Trophoblast cell (in vitro differentiated cells and primary cell): Measurements from ENCODE around the gene COPS9.

ENCODE experiments used
- DNase-seq, 2 donors: peaks; one replicate each; pipeline ENCODE4 v3.0.0-alpha.2; 2016
- H2AFZ ChIP-seq: 2 replicates; pipeline ENCODE4 v1.6.1; 2013; ENCODE audit warnings: low read length, moderate library complexity, mild to moderate bottlenecking; ENCODE audit not compliant: insufficient read depth, poor library complexity
- H2AK5ac ChIP-seq: 2 replicates; pipeline ENCODE4 v1.6.1; 2013; ENCODE audit warnings: mild to moderate bottlenecking, low read length
- H2BK120ac ChIP-seq: 2 replicates; pipeline ENCODE4 v1.6.1; 2013; ENCODE audit warnings: low read length, mild to moderate bottlenecking, moderate library complexity; ENCODE audit not compliant: insufficient read depth, poor library complexity
- H2BK12ac ChIP-seq: 2 replicates; pipeline ENCODE4 v1.6.1; 2013; ENCODE audit warnings: mild to moderate bottlenecking, low read length, moderate library complexity
- H2BK5ac ChIP-seq: 2 replicates; pipeline ENCODE4 v1.6.1; 2013; ENCODE audit warnings: low read length, low read depth, moderate library complexity, mild to moderate bottlenecking; ENCODE audit not compliant: poor library complexity
- H3K14ac ChIP-seq: 2 replicates; pipeline ENCODE4 v1.6.1; 2013; ENCODE audit warnings: mild to moderate bottlenecking, low read length
- H3K18ac ChIP-seq: 2 replicates; pipeline ENCODE4 v1.6.1; 2013; ENCODE audit warnings: mild to moderate bottlenecking, low read length
- H3K23ac ChIP-seq: 2 replicates; pipeline ENCODE4 v1.6.1; 2013; ENCODE audit warnings: low read length
- H3K27ac ChIP-seq: 2 replicates; pipeline ENCODE4 v1.5.1; 2013; ENCODE audit warnings: low read depth, mild to moderate bottlenecking, inconsistent platforms, low read length, moderate library complexity
- H3K27me3 ChIP-seq: 2 replicates; pipeline ENCODE4 v1.6.1; 2013; ENCODE audit warnings: inconsistent platforms, mild to moderate bottlenecking, low read length, moderate library complexity; ENCODE audit not compliant: insufficient read depth
- H3K36me3 ChIP-seq, 2 experiments: 1 replicate in 1 of 2; 2 replicates in 1 of 2; pipeline ENCODE4 v1.6.1; 2013; ENCODE audit warnings: low read length in 2 of 2, mild to moderate bottlenecking in 2 of 2, moderate library complexity in 1 of 2; ENCODE audit not compliant: insufficient read depth in 2 of 2, control insufficient read depth in 1 of 2
- H3K4ac ChIP-seq: 2 replicates; pipeline ENCODE4 v1.6.1; 2013; ENCODE audit warnings: low read depth, mild to moderate bottlenecking, low read length, moderate library complexity
- H3K4me1 ChIP-seq, 2 experiments: 1 replicate in 1 of 2; 2 replicates in 1 of 2; pipeline ENCODE4 v1.6.1; 2013; ENCODE audit warnings: low read length in 2 of 2, mild to moderate bottlenecking in 2 of 2, moderate library complexity in 1 of 2; ENCODE audit not compliant: insufficient read depth in 2 of 2, control insufficient read depth in 1 of 2
- H3K4me2 ChIP-seq: 2 replicates; pipeline ENCODE4 v1.6.1; 2013; ENCODE audit warnings: inconsistent platforms, mild to moderate bottlenecking, low read length, moderate library complexity
- H3K4me3 ChIP-seq: 2 replicates; pipeline ENCODE4 v1.5.1; 2013; ENCODE audit warnings: mild to moderate bottlenecking, low read depth, low read length, inconsistent platforms
- H3K79me1 ChIP-seq: one replicate; pipeline ENCODE4 v1.6.1; 2013; ENCODE audit warnings: low read length
- H3K79me2 ChIP-seq: 2 replicates; pipeline ENCODE4 v1.6.1; 2013; ENCODE audit warnings: low read length, mild to moderate bottlenecking; ENCODE audit not compliant: control insufficient read depth, insufficient read depth, poor library complexity
- H3K9ac ChIP-seq: 2 replicates; pipeline ENCODE4 v1.6.1; 2013; ENCODE audit warnings: mild to moderate bottlenecking, low read length
- H3K9me3 ChIP-seq: 2 replicates; pipeline ENCODE4 v1.6.1; 2013; ENCODE audit warnings: low read depth, mild to moderate bottlenecking, control low read depth, inconsistent platforms, low read length; ENCODE audit not compliant: insufficient read depth
- H4K12ac ChIP-seq: 2 replicates; pipeline ENCODE4 v1.6.1; 2013; ENCODE audit warnings: low read depth, mild to moderate bottlenecking, low read length, moderate library complexity
- H4K8ac ChIP-seq: 2 replicates; pipeline ENCODE4 v1.6.1; 2013; ENCODE audit warnings: low read depth, mild to moderate bottlenecking, low read length, moderate library complexity
- H4K91ac ChIP-seq: one replicate; pipeline ENCODE4 v1.6.1; 2013; ENCODE audit warnings: low read depth, mild to moderate bottlenecking, low read length, moderate library complexity
- WGBS: extraction: QIAGEN DNeasy Blood & Tissue Kit; methylation state at CpG from one replicate; pipeline ENCODE4 v1.1.7; 2013; ENCODE audit warnings: missing lambda C conversion rate; ENCODE audit not compliant: insufficient read length, insufficient coverage; ENCODE audit errors: extremely low coverage; 5-methylcytosine and 5-hydroxymethylcytosine counted together

The COPS9 gene

GRCh38 chr2:240182476-240182875, 46.4 kb upstream of the COPS9 start:
- no peak for DNase-seq
- Histone ChIP-seq H2BK5ac (no peak overlapping the region), H3K4ac (no peak overlapping the region), H3K79me2 (no peaks in the 10 kb centered on the region), H3K18ac (no peak overlapping the region), H3K36me3 (no peaks in the 10 kb centered on the region), H4K8ac (no peak overlapping the region), H3K27ac (no peak overlapping the region), H3K27me3 (no peaks in the 10 kb centered on the region), H3K4me2 (no peak overlapping the region), H2BK120ac (no peak overlapping the region), H4K91ac (no peak overlapping the region), H2AK5ac (no peak overlapping the region), H4K12ac (no peak overlapping the region), H3K79me1 (no peaks in the 10 kb centered on the region), H3K9ac (no peak overlapping the region), H3K14ac (no peak overlapping the region), H2BK12ac (no peak overlapping the region), H3K23ac (no peak overlapping the region), H3K4me1 (no peaks in the 10 kb centered on the region), H3K9me3 (peaks cover 16% of the 10 kb centered on the region), H3K4me3 (no peak overlapping the region), H2AFZ (no peak overlapping the region)
- no CpG with 5 or more reads among the region's 4 CpGs for WGBS

- Histone ChIP-seq H3K79me2 (no peaks in the 10 kb centered on the region), H3K14ac (no peak overlapping the region), H2BK12ac (no peak overlapping the region), H3K4me2 (no peak overlapping the region), H3K79me1 (no peaks in the 10 kb centered on the region), H3K4me1 (no peaks in the 10 kb centered on the region), H3K9ac (no peak overlapping the region), H2BK5ac (no peak overlapping the region), H3K27me3 (no peaks in the 10 kb centered on the region), H3K18ac (no peak overlapping the region), H3K36me3 (no peaks in the 10 kb centered on the region), H4K91ac (no peak overlapping the region), H2BK120ac (no peak overlapping the region), H2AK5ac (no peak overlapping the region), H3K9me3 (peaks cover 16% of the 10 kb centered on the region), H3K27ac (no peak overlapping the region), H2AFZ (no peak overlapping the region), H3K4ac (no peak overlapping the region), H3K23ac (no peak overlapping the region), H3K4me3 (no peak overlapping the region), H4K8ac (no peak overlapping the region), H4K12ac (no peak overlapping the region)
- no CpG with 5 or more reads among the region's 5 CpGs for WGBS
- no peak for DNase-seq
Observed at GRCh38 chr2:240182001-240182400, 45.9 kb upstream of the COPS9 start.

GRCh38 chr2:240179941-240180666, 44.0 kb upstream of the COPS9 start:
- no peak overlapping the region for H3K18ac ChIP-seq
- peaks cover 9% of the 10 kb centered on the region for H3K9me3 ChIP-seq
- no peaks in the 10 kb centered on the region for H3K79me2 ChIP-seq
- no peaks in the 10 kb centered on the region for H3K4me1 ChIP-seq
- H3K23ac ChIP-seq: no peak overlapping the region
- H3K27ac ChIP-seq: no peak overlapping the region
- H4K12ac ChIP-seq: no peak overlapping the region
- no peaks in the 10 kb centered on the region for H3K36me3 ChIP-seq
- H4K8ac ChIP-seq: no peak overlapping the region
- H2BK5ac ChIP-seq: no peak overlapping the region
- DNase-seq: no peak
- no peak overlapping the region for H4K91ac ChIP-seq
- H3K79me1 ChIP-seq: no peaks in the 10 kb centered on the region
- no peak overlapping the region for H3K9ac ChIP-seq
- no peaks in the 10 kb centered on the region for H3K27me3 ChIP-seq
- H2BK12ac ChIP-seq: no peak overlapping the region
- H2BK120ac ChIP-seq: no peak overlapping the region
- H3K4me3 ChIP-seq: no peak overlapping the region
- no peak overlapping the region for H2AK5ac ChIP-seq
- no peak overlapping the region for H3K4ac ChIP-seq
- no CpG with 5 or more reads among the region's 8 CpGs for WGBS
- H3K4me2 ChIP-seq: no peak overlapping the region
- H2AFZ ChIP-seq: no peak overlapping the region
- no peak overlapping the region for H3K14ac ChIP-seq

- H2BK12ac ChIP-seq: no peak overlapping the region
- no peaks in the 10 kb centered on the region for H3K27me3 ChIP-seq
- H3K4ac ChIP-seq: no peak overlapping the region
- H3K79me2 ChIP-seq: no peaks in the 10 kb centered on the region
- no peaks in the 10 kb centered on the region for H3K4me1 ChIP-seq
- no peak overlapping the region for H4K12ac ChIP-seq
- no peak overlapping the region for H3K4me2 ChIP-seq
- H4K8ac ChIP-seq: no peak overlapping the region
- H3K18ac ChIP-seq: no peak overlapping the region
- WGBS: no CpG with 5 or more reads among the region's 11 CpGs
- no peak for DNase-seq
- no peak overlapping the region for H3K9ac ChIP-seq
- H3K14ac ChIP-seq: no peak overlapping the region
- H3K27ac ChIP-seq: no peak overlapping the region
- peaks cover 6% of the 10 kb centered on the region for H3K9me3 ChIP-seq
- no peak overlapping the region for H3K23ac ChIP-seq
- no peak overlapping the region for H2AFZ ChIP-seq
- H4K91ac ChIP-seq: no peak overlapping the region
- H2BK5ac ChIP-seq: no peak overlapping the region
- no peak overlapping the region for H2BK120ac ChIP-seq
- no peak overlapping the region for H2AK5ac ChIP-seq
- no peaks in the 10 kb centered on the region for H3K36me3 ChIP-seq
- H3K4me3 ChIP-seq: no peak overlapping the region
- no peaks in the 10 kb centered on the region for H3K79me1 ChIP-seq
Observed at GRCh38 chr2:240179186-240179815, 43.2 kb upstream of the COPS9 start.
